ENCODE results near the gene LHX2.

Gene LHX2

GRCh38 chr9:124000161-124000783 is 11.3 kb upstream of the LHX2 start:
- DNase-seq, result no peak

DNA sequence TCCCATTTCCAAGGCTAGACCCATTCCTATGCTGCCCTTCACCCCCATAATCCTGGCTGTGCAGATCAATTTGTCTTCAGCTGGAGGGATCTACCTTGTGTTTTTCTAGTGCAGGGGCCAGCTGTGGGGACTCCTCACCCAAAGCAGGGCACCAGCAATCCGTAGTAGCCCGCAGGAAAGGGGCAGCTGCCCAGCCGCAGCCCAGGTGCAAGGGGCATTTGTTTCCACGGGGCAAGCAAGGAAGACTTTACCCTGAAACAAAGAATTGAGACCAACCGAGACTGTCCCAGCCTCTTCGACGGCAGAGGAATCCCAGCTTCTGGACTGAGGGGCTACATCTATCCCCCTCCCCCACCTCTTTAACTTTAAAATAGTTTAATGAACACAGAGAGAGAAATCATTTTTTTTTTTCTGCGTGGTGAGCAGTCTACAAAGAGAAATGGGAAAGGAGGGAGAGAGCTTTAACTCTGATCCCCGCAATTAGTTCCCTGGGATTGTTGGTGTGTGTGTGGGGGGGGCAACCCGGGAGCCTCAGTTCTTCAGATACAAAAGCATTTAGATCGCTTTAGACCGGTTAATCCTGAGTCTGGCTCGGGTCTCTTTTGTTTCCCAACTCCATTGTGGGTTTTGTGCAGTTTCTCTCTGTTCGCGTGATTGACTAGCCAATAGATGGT is 10.6 kb upstream of the LHX2 start:
- no peak for DNase-seq

DNA sequence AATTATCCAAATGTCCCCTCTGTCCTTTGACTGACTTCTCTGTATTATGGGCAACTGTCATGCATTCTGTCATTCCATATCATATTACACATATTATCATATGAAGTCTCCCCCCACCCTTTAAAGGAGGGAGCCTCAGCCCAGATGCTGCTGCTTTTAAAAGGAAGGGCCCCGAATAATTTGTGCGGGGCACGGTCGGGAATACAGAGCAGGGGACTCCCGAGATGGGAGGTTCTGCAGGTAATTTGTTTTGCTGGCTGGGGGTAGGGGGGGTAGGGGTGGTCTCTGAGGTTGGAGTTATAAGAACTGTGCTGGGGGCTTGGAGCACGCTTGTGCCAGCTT is 10.1 kb upstream of the LHX2 start:
- DNase-seq, result no peak

GRCh38 chr9:124001866-124002525 is 9.6 kb upstream of the LHX2 start:
- DNase-seq, result no peak

- DNase-seq, result no peak
These were observed 7.8 kb upstream of the LHX2 start for GRCh38 chr9:124003636-124004349.

DNA sequence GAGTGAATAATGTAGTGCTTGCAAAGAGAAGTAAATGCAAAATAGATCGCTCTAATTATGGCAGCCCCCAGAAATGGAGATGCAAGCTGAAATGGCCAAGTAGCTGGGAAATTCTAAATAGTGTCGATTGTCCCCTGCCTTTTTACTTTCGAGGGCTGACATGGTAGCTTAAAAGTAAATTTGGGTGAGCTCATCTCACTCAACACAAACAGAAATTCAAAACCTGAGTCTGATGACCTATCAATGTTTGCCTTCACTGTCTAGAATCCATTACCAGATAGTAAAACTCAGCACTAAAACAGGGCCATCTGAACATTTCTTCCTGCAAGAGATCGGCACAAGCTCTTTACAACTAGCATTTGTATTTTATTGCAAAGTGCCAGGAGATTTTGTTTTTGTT is 7.0 kb upstream of the LHX2 start:
- no peak for DNase-seq

GRCh38 chr9:124005029-124005771 is 6.4 kb upstream of the LHX2 start:
- DNase-seq, result no peak

GRCh38 chr9:124006448-124007361 is 4.9 kb upstream of the LHX2 start:
- peak; percentile 74 for DNase-seq

- no peak for DNase-seq
These were observed 3.8 kb upstream of the LHX2 start for GRCh38 chr9:124007565-124008302.

DNA sequence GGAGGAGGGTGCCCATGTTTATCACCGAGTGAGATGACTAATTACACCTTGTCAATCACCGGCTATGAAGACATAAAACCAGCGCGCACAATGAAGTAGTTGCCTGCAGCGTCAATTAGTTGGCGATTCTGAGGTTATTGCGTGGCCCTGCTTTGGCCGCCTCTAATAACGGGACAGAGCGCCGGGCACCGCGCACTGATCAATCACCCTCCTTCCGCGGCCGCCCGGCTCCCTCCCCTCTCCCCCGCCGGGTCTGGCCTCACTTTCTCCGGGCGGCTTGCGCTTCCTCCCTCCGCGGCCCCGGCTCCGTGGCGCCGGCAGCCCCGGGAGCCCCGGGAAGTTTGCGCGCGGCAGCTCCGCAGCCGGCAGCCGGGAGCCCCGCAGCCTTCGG is 3.3 kb upstream of the LHX2 start:
- DNase-seq, result no peak

DNA sequence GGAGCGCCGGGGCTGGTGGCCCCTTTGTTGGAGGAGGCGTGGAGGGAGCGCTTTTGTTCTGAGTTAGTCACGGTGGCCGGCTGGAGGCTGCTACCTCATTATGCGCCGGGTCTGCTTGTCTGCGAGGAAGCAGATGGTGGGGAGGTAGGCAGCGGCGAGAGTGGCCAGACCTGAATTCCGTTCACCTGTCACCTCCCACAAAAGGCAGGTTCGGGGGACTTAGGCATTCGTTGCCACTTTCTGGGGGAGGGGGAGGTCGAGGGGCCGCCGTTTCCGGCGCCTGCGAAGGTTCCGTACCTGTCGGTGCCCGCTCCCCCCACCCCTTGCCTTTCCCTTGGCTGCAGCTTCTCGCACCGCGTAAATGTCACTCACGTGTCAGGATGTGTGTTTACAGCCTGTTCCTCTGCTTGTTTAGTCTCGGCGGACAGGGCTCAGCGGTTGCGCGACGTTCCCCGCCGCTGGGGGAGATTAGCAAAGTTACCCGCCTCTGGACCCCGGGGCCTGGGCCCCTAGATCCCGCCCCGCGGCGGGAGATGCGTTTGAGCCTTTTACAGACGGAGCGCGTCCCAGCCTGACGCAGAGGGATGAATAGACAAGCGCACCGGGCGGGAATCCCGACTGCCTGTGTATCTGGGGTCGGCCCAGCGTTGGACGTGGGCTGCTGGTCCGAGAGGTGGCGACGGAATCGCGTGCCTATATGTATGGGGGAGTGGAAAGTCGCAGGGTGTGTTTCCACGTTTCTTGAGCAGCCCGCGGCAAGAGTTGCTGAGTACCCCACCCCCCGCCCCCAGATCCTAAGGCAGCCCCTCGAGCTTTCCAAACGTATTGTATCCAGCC is 2.7 kb upstream of the LHX2 start:
- DNase-seq, result no peak

DNA sequence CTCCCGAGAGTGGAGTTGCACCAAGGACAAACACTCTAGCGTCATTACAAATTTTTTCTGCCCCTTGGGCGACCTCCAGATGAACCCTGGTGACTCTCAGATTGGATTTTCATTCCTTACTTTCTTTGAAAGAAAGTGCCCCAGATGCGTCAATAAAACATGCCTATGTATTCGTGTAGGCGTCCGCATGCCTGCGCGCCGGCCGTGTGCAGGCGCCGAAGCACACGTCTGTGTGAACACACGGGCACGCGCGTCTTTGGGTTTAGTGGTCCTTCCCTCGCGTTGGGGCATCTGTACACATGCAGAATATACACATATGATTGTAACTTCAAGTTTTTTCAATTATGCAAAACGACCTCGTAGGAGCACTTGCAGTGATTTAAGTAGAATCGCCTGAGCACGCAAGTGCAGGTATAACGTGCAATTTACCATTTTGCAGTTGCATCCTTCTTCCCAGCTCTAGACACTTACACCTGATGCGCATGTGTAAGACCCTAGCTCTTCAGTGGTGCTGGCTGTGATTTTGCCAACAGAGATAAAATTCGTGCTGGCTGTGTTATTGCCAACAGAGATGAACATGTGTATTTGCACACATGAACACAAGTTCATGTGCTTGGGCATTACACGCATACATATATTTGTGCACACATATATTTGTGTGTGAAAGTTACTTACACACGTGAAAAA is 1.9 kb upstream of the LHX2 start:
- no peak for DNase-seq

DNA sequence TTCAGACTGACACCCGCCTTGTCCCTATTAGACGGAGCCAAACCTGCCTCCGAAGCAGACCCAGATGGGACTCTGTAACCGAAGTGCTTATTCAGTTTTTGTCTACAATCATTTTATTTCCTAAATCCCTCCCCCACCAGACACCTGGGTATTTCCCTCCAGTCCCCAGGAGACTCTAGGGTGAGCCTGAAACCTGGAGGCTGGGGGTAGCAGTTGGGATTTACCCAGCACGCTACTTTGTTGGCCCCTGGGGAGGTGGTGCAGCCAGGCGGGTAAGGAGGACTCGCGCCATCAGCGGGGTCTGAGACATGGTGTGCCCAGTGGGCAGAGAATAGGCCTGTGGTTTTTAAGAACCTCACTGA is 1.3 kb upstream of the LHX2 start:
- DNase-seq, result no peak

- DNase-seq, result no peak
These were observed 775 bp upstream of the LHX2 start for GRCh38 chr9:124010665-124011321.

- DNase-seq, result no peak
These were observed 1.1 kb downstream of the LHX2 start for GRCh38 chr9:124012368-124013301.

GRCh38 chr9:124013309-124014210 is 2.0 kb downstream of the LHX2 start:
- DNase-seq, result no peak

All from MV-4-11 (cell line).